Measurements from ENCODE around the gene SYT5.

DNA sequence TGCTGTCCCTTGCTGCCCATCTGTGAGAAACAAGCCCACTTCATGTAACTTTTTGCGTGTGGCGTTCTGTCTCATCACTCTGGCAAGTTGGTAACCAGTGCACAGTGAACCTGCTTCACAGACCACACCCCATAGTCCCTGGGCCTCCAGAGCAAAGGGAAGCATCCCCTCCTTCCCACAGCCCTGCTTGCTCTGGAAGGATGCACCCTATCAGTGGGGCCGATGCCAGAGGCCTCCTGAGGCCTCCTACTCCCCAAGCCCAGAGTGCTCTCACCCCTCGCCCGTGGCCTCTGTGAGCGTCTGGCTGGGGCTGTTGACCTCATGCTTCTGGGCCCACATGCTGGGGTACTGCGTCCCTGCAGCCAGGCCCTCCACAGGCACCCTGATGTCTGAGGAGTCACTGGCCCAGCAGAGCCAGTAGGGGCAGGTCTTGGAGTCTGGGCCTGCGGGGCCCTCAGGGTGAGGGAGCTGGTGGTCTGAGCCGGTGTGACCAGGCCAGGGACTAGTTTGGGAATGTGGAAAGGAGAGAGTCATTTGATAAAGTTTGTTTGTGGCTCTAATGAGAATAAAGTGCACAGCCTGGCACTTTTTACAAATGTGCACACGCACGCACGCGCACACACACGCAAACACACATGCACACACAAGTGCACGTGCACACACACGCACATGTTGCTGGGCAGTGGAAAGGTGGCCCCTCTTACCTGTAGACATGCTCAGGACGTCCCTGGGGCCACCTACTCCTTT is 43.4 kb upstream of the SYT5 start:
- TF ChIP-seq, protein P1, sequence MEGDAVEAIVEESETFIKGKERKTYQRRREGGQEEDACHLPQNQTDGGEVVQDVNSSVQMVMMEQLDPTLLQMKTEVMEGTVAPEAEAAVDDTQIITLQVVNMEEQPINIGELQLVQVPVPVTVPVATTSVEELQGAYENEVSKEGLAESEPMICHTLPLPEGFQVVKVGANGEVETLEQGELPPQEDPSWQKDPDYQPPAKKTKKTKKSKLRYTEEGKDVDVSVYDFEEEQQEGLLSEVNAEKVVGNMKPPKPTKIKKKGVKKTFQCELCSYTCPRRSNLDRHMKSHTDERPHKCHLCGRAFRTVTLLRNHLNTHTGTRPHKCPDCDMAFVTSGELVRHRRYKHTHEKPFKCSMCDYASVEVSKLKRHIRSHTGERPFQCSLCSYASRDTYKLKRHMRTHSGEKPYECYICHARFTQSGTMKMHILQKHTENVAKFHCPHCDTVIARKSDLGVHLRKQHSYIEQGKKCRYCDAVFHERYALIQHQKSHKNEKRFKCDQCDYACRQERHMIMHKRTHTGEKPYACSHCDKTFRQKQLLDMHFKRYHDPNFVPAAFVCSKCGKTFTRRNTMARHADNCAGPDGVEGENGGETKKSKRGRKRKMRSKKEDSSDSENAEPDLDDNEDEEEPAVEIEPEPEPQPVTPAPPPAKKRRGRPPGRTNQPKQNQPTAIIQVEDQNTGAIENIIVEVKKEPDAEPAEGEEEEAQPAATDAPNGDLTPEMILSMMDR (IDR thresholded peaks at IDR 0.05): no peak
- no peak for TF ChIP-seq POLR2A (IDR thresholded peaks at IDR 0.05)
